ENCODE data around the gene IMPDH2. TPM values are rescaled to one million over a fixed set of nuclear protein-coding genes. Genes with fewer than 3 reads are reported as not detected.

The IMPDH2 gene
- polyA plus RNA-seq, 6 donors from 2014 or later, result 78.6 to 117 (median 97.6) TPM

- no peaks in the 10 kb centered on the region for H3K36me3 Mint-ChIP-seq
- DNase-seq (peak; percentile 98), ATAC-seq (ENCODE audit: low read depth in 2 of 2) (peak; percentile 91)
- H3K4me1 Mint-ChIP-seq, result peaks cover 26 to 39% (median 35%) of the 10 kb centered on the region in 3 donors
- no peaks in the 10 kb centered on the region for H3K9me3 Mint-ChIP-seq
- peak within 1 kb of the TSS; percentile 96 to 100 (median 98) for H3K27ac Mint-ChIP-seq
- no peaks in the 10 kb centered on the region for H3K27me3 Mint-ChIP-seq
- H3K4me3 Mint-ChIP-seq, result peak within 1 kb of the TSS; percentile 89 to 100 (median 100)
Observed at GRCh38 chr3:49007068-49007770, 22.0 kb downstream of the IMPDH2 start, which contains the start of gene WDR6. WDR6 (plus strand) TSS chr3:49007391; CDS start chr3:49007432, 41 bp downstream.

GRCh38 chr3:49006408-49007067 is 22.7 kb downstream of the IMPDH2 start:
- H3K4me3 Mint-ChIP-seq, result peak overlapping the region; percentile 89 to 100 (median 100)
- H3K27ac Mint-ChIP-seq, result peak overlapping the region; percentile 96 to 100 (median 98)
- no peaks in the 10 kb centered on the region for H3K9me3 Mint-ChIP-seq
- H3K36me3 Mint-ChIP-seq, result no peaks in the 10 kb centered on the region
- peaks cover 28 to 32% (median 31%) of the 10 kb centered on the region in 3 donors for H3K4me1 Mint-ChIP-seq
- H3K27me3 Mint-ChIP-seq, result no peaks in the 10 kb centered on the region
- ATAC-seq (ENCODE audit: low read depth in 2 of 2), result peak; percentile 1 to 2
- DNase-seq, result no peak

- Mint-ChIP-seq H3K4me3 (peak overlapping the region in 7 of 8 donors; percentile 89 to 100 (median 100)), H3K27me3 (no peaks in the 10 kb centered on the region), H3K4me1 (peaks cover 27 to 31% (median 30%) of the 10 kb centered on the region in 3 donors), H3K27ac (peak overlapping the region in 4 of 6 donors; percentile 44 to 100 (median 98)), H3K9me3 (no peaks in the 10 kb centered on the region), H3K36me3 (no peaks in the 10 kb centered on the region)
- ATAC-seq (ENCODE audit: low read depth in 2 of 2), result no peak
- no peak for DNase-seq
Observed at GRCh38 chr3:49005998-49006397, 23.2 kb downstream of the IMPDH2 start.

DNA sequence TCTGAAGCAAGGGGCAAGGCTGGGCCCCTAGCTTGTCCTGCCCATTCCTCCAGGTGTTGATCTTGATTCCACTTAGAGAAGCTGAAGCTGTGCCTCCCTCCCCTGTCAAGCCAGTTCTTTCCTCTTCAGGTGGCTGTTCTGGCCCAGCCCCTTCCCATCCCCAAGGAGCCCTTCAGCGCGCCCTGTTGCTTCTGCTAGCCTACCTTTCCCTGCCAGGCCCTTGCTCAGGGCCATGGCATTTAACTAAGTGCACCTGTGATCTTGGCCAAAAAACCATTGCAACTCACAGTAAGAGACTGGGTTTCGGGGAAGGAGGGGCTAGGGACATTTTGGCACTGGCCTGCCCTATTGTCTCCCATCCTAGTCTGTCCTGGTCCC is 23.9 kb downstream of the IMPDH2 start:
- Mint-ChIP-seq H3K4me3 (peak overlapping the region in 3 of 8 donors; percentile 8 to 33 (median 30)), H3K27me3 (no peaks in the 10 kb centered on the region), H3K4me1 (peaks cover 27 to 31% (median 30%) of the 10 kb centered on the region in 3 donors), H3K36me3 (no peaks in the 10 kb centered on the region), H3K9me3 (no peaks in the 10 kb centered on the region), H3K27ac (peak overlapping the region in 1 of 6 donors; percentile 38)
- no peak for ATAC-seq (ENCODE audit: low read depth in 2 of 2)
- DNase-seq, result no peak

DNA sequence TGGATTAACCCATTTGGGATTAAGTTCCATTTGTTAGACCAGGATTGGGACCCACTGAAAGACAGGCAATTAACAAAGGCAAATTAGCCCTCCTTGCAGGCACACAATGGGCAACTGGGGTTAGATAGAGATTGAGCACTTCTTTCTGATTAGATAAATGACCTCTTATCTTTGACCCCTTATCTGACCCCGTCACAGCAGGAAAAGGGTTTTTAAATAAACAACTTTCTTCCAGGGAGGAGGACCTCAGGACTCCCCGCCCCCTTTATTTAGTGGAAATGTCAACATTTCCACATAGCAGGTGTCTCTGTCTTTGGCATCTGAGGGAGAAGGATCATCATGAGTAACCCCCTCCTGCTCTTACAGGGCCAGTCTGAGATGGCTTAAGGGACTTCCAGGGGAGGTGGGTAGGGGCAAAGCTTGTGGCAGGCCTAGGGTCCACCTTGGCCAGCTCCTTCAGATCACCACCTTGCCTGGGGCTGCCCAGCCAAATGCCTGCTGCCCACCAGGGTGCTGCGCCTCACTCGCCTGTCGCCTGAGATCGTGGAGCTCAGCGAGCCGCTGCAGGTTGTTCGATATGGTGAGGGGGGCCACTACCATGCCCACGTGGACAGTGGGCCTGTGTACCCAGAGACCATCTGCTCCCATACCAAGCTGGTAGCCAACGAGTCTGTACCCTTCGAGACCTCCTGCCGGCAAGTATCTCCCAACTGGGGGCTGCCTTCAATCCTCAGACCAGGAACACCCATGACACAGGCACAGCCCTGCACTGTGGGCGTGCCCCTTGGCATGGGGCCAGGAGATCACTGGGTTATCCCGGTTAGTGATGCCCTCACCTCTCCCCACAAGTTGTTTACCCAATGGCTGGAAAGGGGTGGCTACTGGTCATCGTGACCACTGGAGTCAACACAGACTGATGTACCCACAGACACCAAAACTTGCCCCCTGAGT is 24.6 kb downstream of the IMPDH2 start:
- no peak for DNase-seq

GRCh38 chr3:49001155-49001554 is 28.0 kb downstream of the IMPDH2 start:
- no peaks in the 10 kb centered on the region for H3K36me3 Mint-ChIP-seq
- H3K4me3 Mint-ChIP-seq, result no peak overlapping the region
- DNase-seq (no peak), ATAC-seq (ENCODE audit: low read depth in 2 of 2) (no peak)
- H3K4me1 Mint-ChIP-seq, result peaks cover 0 to 9% (median under 1%) of the 10 kb centered on the region in 3 donors
- no peak overlapping the region for H3K27ac Mint-ChIP-seq
- H3K27me3 Mint-ChIP-seq, result no peaks in the 10 kb centered on the region
- no peaks in the 10 kb centered on the region for H3K9me3 Mint-ChIP-seq

More for the DNA sequence above, 24.6 kb downstream of the IMPDH2 start:
- Mint-ChIP-seq H3K9me3 (no peaks in the 10 kb centered on the region), H3K4me1 (peaks cover 27 to 33% (median 30%) of the 10 kb centered on the region in 3 donors), H3K27me3 (no peaks in the 10 kb centered on the region), H3K27ac (peak overlapping the region in 1 of 6 donors; percentile 38), H3K4me3 (peak overlapping the region in 4 of 8 donors; percentile 8 to 54 (median 41)), H3K36me3 (no peaks in the 10 kb centered on the region)
- no peak for ATAC-seq (ENCODE audit: low read depth in 2 of 2)

- Mint-ChIP-seq H3K27me3 (no peaks in the 10 kb centered on the region), H3K9me3 (no peaks in the 10 kb centered on the region), H3K36me3 (no peaks in the 10 kb centered on the region), H3K4me3 (no peak overlapping the region), H3K4me1 (peaks cover 0 to 9% (median 6%) of the 10 kb centered on the region in 3 donors), H3K27ac (peak overlapping the region in 4 of 6 donors; percentile 47 to 89 (median 62))
- ATAC-seq (ENCODE audit: low read depth in 2 of 2) (no peak), DNase-seq (no peak)
Observed at GRCh38 chr3:48999085-48999858, 29.9 kb downstream of the IMPDH2 start.

- Mint-ChIP-seq H3K4me1 (peaks cover 7 to 12% (median 9%) of the 10 kb centered on the region in 3 donors), H3K36me3 (no peaks in the 10 kb centered on the region), H3K4me3 (no peak overlapping the region), H3K9me3 (no peaks in the 10 kb centered on the region), H3K27ac (peak overlapping the region in 2 of 6 donors; percentile 47 to 57), H3K27me3 (no peaks in the 10 kb centered on the region)
- DNase-seq, result no peak
- ATAC-seq (ENCODE audit: low read depth in 2 of 2), result no peak
Observed at GRCh38 chr3:48997714-48998637, 31.2 kb downstream of the IMPDH2 start.

DNA sequence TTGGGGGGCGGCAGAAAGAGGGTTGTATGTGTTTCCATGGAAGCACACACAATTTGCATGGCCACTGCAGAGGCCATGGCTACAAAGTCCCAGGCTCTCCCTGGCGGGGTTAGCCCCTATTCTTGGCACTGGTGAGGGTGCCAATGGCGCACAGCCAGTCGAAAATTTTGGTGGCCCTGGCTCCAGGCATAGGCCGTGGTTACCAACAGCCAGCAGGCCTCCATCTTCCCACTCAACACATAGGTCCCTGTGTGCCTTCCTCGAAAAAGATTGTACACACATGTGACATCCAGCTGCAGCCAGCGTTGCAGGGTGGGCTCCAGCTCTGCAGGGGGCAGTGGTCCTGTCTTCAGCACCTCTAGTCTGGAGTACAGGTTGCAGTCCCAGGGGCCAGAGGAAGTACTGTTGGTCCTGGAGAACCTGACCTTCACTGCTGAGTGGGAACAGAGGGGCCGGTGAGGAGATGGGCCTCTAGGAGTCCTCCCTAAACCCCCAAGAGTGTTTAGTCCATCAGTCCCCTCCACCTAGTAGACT is 32.0 kb downstream of the IMPDH2 start:
- Mint-ChIP-seq H3K27ac (no peak overlapping the region), H3K36me3 (no peaks in the 10 kb centered on the region)

GRCh38 chr3:48996640-48997039 is 32.6 kb downstream of the IMPDH2 start:
- DNase-seq, result no peak
- no peak overlapping the region for H3K27ac Mint-ChIP-seq
- H3K4me3 Mint-ChIP-seq, result no peak overlapping the region
- ATAC-seq (ENCODE audit: low read depth in 2 of 2), result no peak
- H3K36me3 Mint-ChIP-seq, result no peaks in the 10 kb centered on the region
- peaks cover 7 to 17% (median 12%) of the 10 kb centered on the region in 3 donors for H3K4me1 Mint-ChIP-seq
- no peaks in the 10 kb centered on the region for H3K9me3 Mint-ChIP-seq
- H3K27me3 Mint-ChIP-seq, result no peaks in the 10 kb centered on the region

More for the DNA sequence above, 32.0 kb downstream of the IMPDH2 start:
- DNase-seq (no peak), ATAC-seq (ENCODE audit: low read depth in 2 of 2) (no peak)
- no peaks in the 10 kb centered on the region for H3K27me3 Mint-ChIP-seq
- H3K9me3 Mint-ChIP-seq, result no peaks in the 10 kb centered on the region
- H3K4me3 Mint-ChIP-seq, result no peak overlapping the region
- peaks cover 7 to 12% (median 7%) of the 10 kb centered on the region in 3 donors for H3K4me1 Mint-ChIP-seq

DNA sequence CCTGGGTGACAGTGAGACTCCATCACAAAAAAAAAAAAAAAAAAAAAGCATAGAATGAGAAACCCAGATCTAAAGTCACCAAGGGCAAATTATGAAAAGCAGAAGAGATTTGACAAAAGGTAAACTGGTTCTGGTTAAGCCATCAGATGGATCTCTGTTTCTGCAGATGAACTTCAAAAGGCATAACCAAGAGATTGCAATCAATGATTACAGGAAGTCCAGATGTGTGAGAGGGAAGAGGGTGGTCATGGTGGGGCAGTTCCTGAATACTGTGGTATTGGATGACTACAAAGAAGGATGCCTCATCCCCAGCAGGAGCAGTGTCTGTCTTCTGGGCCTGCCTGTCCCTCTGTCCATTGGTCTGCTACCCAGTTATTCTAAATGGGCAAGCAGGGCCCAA is 35.4 kb downstream of the IMPDH2 start:
- peak overlapping the region in 2 of 6 donors; percentile 83 to 88 for H3K27ac Mint-ChIP-seq

More for the DNA sequence above, 35.4 kb downstream of the IMPDH2 start:
- no peak overlapping the region for H3K4me3 Mint-ChIP-seq
- H3K9me3 Mint-ChIP-seq, result no peaks in the 10 kb centered on the region
- H3K27me3 Mint-ChIP-seq, result no peaks in the 10 kb centered on the region
- H3K36me3 Mint-ChIP-seq, result no peaks in the 10 kb centered on the region
- peaks cover 19 to 38% (median 32%) of the 10 kb centered on the region in 3 donors for H3K4me1 Mint-ChIP-seq
- no peak for DNase-seq
- no peak for ATAC-seq (ENCODE audit: low read depth in 2 of 2)
